ENCODE measurements around the gene CLOCK.

CLOCK gene

GRCh38 chr4:55378617-55379467, 167.9 kb downstream of the CLOCK start:
- no peak for DNase-seq
